HG02763 (cell line): Measurements from ENCODE around the gene RTN1.

Experiments
- ATAC-seq: cut with Tn5 transposase; IDR thresholded peaks from one replicate; pipeline ENCODE4 v1.9.1; 2021; ENCODE audit warnings: mild to moderate bottlenecking, moderate library complexity; ENCODE audit not compliant: unreplicated experiment

RTN1 gene

GRCh38 chr14:59870277-59871165, at the start of gene RTN1:
Gene RTN1, minus strand, starts transcription at chr14:59870776. Its CDS starts 146 bp downstream, at chr14:59870630.
- no peak for ATAC-seq

DNA sequence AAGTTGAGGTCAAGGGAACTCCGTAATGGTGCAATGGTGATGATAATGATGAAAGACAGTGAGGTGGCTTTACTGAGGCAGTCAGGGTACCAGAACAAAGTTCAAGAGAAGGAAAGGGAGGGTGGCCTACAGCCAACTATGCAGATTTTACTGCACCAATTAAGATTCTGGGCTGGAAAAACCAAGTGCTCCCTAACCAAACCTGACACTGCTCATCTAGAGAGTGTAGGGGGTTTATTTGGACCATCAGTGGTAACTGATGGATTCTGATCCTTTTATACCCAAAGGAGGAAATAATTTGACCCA, 49.8 kb upstream of the RTN1 start:
- ATAC-seq, result no peak

DNA sequence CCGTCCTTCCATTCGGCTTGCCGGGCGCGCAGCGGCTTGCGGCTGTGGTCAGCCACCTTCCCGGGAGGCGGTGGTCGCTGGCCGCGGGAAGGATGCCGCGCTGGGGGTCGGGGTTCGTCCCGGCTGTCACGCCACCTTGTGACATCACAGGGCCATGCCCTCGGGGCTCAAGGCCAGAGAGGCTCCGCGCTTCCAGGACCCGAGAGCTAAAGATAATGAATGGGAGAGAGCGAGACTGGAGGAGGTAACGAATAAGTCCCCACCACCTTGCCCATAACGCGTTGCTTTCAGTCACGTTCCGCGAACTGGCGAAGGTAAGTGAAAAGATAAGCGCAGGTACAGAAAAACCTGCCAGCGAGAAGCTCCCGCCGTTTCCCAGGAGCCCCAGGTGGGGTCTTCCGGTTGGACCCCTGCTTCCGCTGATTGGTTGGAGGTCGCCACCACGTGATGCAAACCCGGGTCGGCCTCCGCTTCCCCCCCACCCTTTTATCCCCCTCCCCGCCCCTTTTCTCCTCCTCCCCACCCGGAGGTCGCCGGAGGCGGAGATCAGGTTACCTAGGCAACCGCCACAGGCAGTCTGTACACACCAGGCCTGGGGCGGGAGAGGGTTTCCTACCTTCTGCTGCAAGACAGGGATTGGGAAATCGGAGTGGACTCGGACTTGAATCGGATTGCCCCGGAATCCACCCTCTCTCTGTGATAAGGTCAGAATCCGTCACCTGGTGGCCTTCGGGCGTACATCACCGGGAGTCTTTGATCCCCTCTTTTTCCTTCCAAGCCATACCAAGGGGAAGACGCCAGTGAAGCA, 49.2 kb upstream of the RTN1 start, which contains the start of gene LRRC9:
LRRC9 (plus strand) TSS at position 575 of the 808 bp plus-strand sequence.
- no peak for ATAC-seq

DNA sequence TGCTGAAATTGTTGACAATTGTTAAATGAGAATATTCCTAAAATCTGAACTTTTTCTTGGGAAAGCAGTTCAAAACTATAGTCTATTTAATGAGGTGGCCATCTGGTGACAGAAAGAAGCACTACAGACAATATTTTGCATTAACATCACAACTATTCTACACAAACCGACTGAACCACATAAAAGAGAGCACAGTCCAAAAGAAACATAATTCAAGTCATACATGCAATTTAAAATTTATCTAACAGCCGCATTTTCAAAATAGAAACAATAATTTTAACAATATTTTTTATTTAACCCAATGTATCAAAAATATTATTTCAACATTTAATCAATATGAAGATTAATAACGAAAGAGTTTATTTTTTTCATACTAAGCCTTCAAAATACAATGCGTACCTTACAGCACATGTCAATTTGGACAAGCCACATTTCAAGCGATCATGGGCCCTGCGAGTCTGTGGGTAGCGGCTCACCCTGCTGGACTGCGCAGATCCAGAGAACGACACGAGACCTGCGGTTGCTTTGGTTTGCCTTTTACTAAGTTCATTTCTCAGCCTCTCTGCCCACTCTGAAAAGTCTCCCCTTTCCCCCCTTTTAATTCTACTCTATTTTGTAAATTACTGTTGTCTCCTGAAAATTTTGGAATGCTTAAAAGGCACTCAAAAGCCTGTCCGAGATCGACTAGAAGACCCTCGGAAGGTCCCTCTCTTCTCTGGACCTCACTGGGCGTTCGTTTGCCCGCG, 48.4 kb upstream of the RTN1 start:
- ATAC-seq, result no peak

GRCh38 chr14:59913187-59913586, 42.6 kb upstream of the RTN1 start:
- no peak for ATAC-seq

GRCh38 chr14:59912443-59912842, 41.9 kb upstream of the RTN1 start:
- no peak for ATAC-seq

DNA sequence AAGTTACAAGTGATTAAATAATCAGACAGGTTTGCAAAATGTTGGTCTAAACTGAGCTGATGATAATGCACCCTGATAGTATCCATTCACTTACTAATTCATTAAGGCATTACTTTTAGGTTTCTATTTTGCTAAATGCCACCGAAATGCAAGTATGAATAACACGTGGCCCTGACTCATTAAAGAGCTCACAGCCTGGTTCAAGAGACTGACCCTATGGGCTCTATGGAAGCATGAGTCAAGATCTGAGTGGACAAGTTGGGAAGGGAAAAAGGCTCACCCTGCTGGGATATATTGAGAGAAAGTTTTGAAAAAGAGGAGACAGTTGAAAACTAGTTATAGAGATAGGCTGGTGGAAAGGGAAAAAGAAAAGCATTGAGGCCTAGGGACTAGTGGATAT, 34.6 kb upstream of the RTN1 start:
- no peak for ATAC-seq

DNA sequence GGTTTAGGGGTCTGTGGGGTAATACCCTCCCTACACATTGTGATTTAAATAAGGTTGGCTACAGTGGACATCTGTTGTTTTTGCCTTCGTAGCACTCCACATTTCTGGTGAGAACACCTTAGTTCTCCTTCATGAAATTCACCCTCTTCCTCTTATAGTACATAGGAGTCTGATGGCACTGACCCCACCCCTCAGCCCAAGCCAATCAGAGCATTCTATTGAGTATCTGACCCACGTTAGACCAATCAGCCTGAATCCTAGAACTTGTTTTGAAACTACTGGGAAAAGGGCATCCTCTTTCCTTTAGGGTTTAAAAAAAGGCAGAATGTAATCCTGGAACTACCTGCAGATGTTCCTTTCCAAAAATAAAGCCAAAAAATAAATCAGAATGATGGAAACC, 33.6 kb upstream of the RTN1 start:
- ATAC-seq, result no peak

- no peak for ATAC-seq
These were observed 30.0 kb upstream of the RTN1 start for GRCh38 chr14:59900556-59900955.

DNA sequence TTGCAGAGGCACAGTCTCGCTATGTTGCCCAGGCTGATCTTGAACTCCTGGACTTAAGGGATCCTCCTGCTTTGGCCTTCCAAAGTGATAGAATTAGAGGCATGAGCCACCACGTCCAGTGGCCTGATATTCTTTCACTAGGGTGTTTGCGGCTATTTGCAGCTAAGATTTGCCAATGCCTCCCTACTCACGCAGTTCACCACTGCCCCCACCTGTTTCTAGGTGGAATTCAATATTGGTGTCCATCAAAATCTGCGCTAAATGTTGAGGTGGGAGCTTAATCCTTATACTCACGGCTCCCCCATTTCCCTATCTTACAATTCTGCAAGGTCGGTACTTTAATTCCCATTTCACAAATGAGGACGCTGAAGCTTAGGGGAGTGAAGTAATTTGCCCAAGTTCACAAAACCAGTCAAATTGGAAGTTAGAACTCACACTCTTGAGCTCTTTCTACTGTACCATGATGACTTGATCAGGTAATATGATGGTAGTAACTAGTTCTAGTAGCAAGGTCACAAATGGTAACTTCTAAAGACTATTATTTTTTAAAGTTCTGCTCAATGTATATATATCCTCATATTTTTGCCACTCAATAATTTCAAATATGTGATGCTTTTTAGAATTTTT, 27.3 kb upstream of the RTN1 start:
- no peak for ATAC-seq

DNA sequence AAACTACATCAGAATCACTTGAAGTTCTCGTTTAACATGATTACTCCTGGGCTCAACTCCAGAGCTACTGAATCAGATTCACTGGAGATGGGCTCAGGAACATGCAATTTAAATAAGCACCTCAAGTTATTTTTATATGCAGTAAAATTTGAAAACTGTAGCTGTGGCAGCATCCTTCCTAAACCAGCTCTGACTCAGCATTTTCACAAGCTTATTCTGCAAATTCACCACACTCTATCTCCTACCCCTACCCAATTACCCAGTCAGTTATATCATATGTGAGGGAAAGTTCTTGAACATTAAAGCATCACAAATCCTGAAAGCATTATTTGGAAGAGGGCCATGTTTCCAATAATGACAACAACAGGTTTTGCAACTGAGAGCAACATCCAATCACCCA, 25.1 kb upstream of the RTN1 start:
- no peak for ATAC-seq

DNA sequence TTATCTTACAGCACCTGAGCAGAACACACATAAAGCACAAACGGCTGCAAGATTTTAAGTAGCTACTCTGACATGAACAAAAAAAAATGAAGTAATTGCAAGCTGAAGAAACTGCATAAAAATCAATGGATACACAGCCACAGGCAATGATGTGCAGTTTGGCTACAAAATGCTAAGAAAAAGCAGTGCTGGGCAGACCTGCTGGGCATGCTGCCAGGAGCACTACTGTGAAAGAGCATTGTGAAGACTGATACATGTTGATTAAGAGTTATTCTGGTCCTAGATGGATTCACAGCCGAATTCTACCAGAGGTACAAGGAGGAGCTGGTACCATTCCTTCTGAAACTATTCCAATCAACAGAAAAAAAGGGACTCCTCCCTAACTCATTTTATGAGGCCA, 20.1 kb upstream of the RTN1 start:
- ATAC-seq, result no peak

DNA sequence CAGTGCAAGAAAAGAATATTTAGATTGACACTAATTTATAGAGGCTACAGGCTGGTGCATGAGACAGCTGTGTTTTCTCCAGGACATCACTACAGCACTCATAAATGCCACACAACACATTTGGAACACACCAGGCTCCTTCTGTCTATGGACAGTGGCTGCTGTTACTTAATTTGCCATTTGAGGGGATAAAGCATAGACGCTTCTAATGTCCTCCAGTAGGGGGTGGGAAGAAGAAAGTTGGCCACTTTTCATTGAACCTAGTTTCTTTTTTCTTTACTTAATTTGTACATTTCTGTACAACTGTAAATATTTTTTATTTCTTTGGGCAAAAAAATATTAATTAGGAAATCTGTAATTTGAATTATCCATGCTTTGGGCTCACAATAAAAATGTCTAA, 12.4 kb upstream of the RTN1 start:
- ATAC-seq, result no peak

DNA sequence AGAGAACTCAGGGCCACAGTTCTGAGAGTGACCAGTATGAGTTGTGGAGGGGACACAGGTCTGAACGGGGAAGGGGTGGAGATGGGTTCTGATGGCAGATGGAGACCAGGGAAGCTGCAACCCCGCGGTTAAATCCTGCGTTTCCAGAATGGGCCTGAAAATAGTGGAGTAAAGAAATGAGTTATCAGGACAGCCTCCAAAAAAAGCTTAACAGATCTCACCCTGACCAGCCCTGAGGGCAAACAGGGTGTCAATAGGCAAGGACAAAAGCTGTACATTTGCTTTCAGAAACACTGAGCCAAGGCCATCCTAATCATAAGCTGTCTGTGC, 555 bp upstream of the RTN1 start:
- no peak for ATAC-seq

GRCh38 chr14:59869381-59870255, 958 bp downstream of the RTN1 start:
- ATAC-seq, result no peak

DNA sequence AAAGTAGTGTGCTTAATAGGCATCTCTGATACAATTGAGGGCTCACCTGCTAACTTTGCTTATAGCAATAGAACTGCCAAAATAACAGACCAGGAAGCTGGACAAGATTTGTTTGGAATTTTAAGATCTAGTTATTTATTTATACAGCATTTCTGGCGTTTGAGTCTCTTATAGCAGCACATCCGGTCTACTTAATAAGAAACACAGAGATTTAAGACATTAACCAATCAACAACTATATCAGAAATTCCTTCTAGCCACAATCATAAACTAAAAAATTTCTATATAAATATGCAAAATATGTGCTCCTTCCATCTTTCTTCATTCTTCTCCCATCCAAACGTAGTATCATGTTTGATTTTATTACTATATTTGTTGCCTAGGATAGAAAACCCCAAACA, 2.6 kb downstream of the RTN1 start:
- no peak for ATAC-seq

DNA sequence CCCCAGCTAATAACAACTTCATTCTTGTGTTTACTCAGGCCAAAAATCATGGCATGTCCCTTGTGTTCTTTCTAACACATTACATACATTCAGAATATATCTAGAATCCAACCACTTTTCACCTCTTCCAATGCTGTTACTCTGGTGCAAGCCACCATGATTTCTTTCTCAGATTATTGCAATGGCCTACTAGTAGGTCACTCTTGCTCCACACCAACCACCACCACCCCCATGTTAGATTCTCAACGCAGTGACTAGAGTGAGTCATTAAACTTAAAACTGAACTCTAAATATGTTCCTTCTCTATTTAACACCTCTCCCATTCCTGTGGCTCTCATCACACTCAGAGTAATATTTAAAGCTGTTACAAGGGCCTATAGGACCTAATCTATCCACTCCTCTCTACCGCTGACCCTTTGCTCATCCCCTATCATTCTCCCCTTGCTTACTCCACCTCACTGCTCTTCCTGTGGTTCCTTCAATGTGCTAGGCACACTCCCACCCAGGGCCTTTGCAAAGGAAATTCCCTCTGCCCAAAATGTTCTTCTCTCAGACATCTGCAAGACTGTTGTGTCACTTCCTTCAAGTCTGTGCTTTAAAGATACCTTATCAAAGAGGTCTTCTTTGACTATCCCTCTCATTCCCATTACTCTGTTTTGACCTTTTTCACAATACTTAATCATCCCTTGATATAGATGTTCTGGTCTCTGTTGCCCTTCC, 6.6 kb downstream of the RTN1 start:
- ATAC-seq, result no peak

GRCh38 chr14:59857328-59857727, 13.2 kb downstream of the RTN1 start:
- no peak for ATAC-seq

DNA sequence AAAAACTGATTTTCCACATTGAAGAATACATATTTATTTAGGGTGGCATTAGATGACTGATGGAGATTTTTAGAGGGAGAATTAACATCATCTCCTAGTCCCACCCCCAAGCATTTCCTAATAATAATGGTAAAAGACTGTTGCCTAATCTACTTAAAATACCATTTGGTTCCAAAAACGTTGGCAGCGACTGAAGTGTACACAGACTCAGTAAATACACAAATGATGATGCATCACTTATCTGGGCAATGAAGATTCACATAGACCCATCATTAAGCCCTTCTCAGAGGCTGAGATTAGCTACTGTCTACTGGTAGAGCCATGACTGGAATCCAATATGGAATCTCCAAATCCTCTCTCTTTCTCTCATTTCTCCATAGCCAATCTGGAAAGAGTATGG, 18.2 kb downstream of the RTN1 start:
- ATAC-seq, result no peak

DNA sequence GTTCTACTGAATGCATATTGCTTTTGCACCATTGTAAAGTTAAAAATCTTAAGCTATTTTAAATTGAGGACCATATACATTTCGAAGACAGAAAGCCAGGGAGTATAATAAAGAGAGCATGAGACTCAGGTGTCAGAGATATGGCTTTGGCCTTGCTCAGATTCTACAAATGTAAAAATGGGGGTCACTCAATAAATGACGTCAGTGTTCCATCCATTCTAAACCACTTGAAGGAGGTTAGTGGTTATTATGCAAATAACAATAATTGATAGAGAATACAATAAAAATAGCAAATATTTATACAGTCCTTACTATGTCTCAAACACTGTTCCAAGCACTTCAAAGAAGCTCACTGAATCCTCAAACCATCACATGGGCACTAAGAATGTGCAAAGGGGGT, 20.1 kb downstream of the RTN1 start:
- ATAC-seq, result no peak
